HepG2 (cell line): ENCODE measurements around the gene FLYWCH1. TPM values are rescaled to one million over a fixed set of nuclear protein-coding genes. Genes with fewer than 3 reads are reported as not detected.

Source experiments
- ARHGAP35 ChIP-seq: sonication (generic); formaldehyde crosslinking; IDR thresholded peaks from 2 replicates; pipeline ENCODE4 v1.9.0; 2022; ENCODE audit warnings: mild to moderate bottlenecking, inconsistent platforms, moderate library complexity, missing genetic modification reagents, borderline replicate concordance
- DMAP1 ChIP-seq: IDR thresholded peaks from 2 replicates; pipeline ENCODE4 v1.6.1; 2016
- DRAP1 ChIP-seq: IDR thresholded peaks from 2 replicates; pipeline ENCODE4 v1.6.1; 2016; ENCODE audit warnings: missing genetic modification reagents, missing compliant biosample characterization
- HOXA3 ChIP-seq: sonication (generic); formaldehyde crosslinking; IDR thresholded peaks from 2 replicates; pipeline ENCODE4 v1.5.0; 2020; ENCODE audit warnings: missing genetic modification reagents
- JARID2 ChIP-seq: sonication (generic); formaldehyde crosslinking; IDR thresholded peaks from 2 replicates; pipeline ENCODE4 v1.8.1; 2023; ENCODE audit warnings: missing genetic modification reagents, inconsistent platforms; ENCODE audit not compliant: insufficient replicate concordance
- KDM5A ChIP-seq: fragments of 200-600 bp; sonication (generic); IDR thresholded peaks from 2 replicates; pipeline ENCODE4 v1.7.0; 2018; ENCODE audit warnings: antibody characterized with exemption, mild to moderate bottlenecking, low read length, borderline replicate concordance
- MYNN ChIP-seq: sonication (generic); formaldehyde crosslinking; IDR thresholded peaks from 2 replicates; pipeline ENCODE4 v1.4.0; 2020; ENCODE audit warnings: mild to moderate bottlenecking, low read depth, missing genetic modification reagents
- MYPOP ChIP-seq: sonication (generic); formaldehyde crosslinking; IDR thresholded peaks from 2 replicates; pipeline ENCODE4 v1.8.1; 2023; ENCODE audit warnings: mild to moderate bottlenecking, moderate library complexity, missing genetic modification reagents
- NFRKB ChIP-seq: fragments of 450-650 bp; IDR thresholded peaks from 2 replicates; pipeline ENCODE4 v1.6.1; 2017
- PPARG ChIP-seq: conservative IDR thresholded peaks from 2 replicates; pipeline ENCODE4 v1.6.1; 2016; ENCODE audit warnings: missing biosample characterization, missing genetic modification reagents
- RAD21 ChIP-seq: fragments of 450-650 bp; formaldehyde crosslinking; IDR thresholded peaks from 2 replicates; pipeline ENCODE4 v1.5.0; 2020; ENCODE audit warnings: mild to moderate bottlenecking
- RARA ChIP-seq: IDR thresholded peaks from 2 replicates; pipeline ENCODE4 v1.6.1; 2016; ENCODE audit warnings: missing genetic modification reagents, missing compliant biosample characterization
- RELA ChIP-seq: sonication (generic); formaldehyde crosslinking; IDR thresholded peaks from 2 replicates; pipeline ENCODE4 v1.4.0; 2020; ENCODE audit warnings: missing genetic modification reagents
- SRY ChIP-seq: sonication (generic); formaldehyde crosslinking; IDR thresholded peaks from 2 replicates; pipeline ENCODE4 v1.8.0; 2022; ENCODE audit warnings: mild to moderate bottlenecking, missing genetic modification reagents
- YEATS4 ChIP-seq: sonication (generic); formaldehyde crosslinking; IDR thresholded peaks from 2 replicates; pipeline ENCODE4 v1.4.0; 2020; ENCODE audit warnings: missing genetic modification reagents, borderline replicate concordance
- ZFP36L2 ChIP-seq: sonication (generic); formaldehyde crosslinking; IDR thresholded peaks from 2 replicates; pipeline ENCODE4 v1.4.0; 2020; ENCODE audit warnings: missing genetic modification reagents
- ZNF18 ChIP-seq: sonication (generic); formaldehyde crosslinking; IDR thresholded peaks from 2 replicates; pipeline ENCODE4 v1.8.0; 2022; ENCODE audit warnings: mild to moderate bottlenecking, missing genetic modification reagents; ENCODE audit not compliant: insufficient replicate concordance
- ZNF343 ChIP-seq: sonication (generic); formaldehyde crosslinking; IDR thresholded peaks from 2 replicates; pipeline ENCODE4 v1.4.0; 2020; ENCODE audit warnings: mild to moderate bottlenecking, missing genetic modification reagents
- ZNF383 ChIP-seq: sonication (generic); formaldehyde crosslinking; IDR thresholded peaks from 2 replicates; pipeline ENCODE4 v1.4.0; 2020; ENCODE audit warnings: missing genetic modification reagents, mild to moderate bottlenecking, borderline replicate concordance
- ZNF546 ChIP-seq: sonication (generic); formaldehyde crosslinking; conservative IDR thresholded peaks from 2 replicates; pipeline ENCODE4 v1.8.1; 2023; ENCODE audit warnings: mild to moderate bottlenecking, missing genetic modification reagents
- ZNF564 ChIP-seq: sonication (generic); formaldehyde crosslinking; IDR thresholded peaks from 2 replicates; pipeline ENCODE4 v1.8.1; 2023; ENCODE audit warnings: mild to moderate bottlenecking, missing genetic modification reagents
- ZNF7 ChIP-seq: IDR thresholded peaks from 2 replicates; pipeline ENCODE4 v1.6.1; 2016; ENCODE audit warnings: missing biosample characterization, missing genetic modification reagents
- ZNF746 ChIP-seq: sonication (generic); formaldehyde crosslinking; IDR thresholded peaks from 2 replicates; pipeline ENCODE4 v1.8.0; 2022; ENCODE audit warnings: mild to moderate bottlenecking, missing genetic modification reagents
- ZNF772 ChIP-seq: sonication (generic); formaldehyde crosslinking; IDR thresholded peaks from 2 replicates; pipeline ENCODE4 v1.5.0; 2020; ENCODE audit warnings: mild to moderate bottlenecking, missing genetic modification reagents
- ZNF781 ChIP-seq: sonication (generic); formaldehyde crosslinking; IDR thresholded peaks from 2 replicates; pipeline ENCODE4 v1.5.1; 2020; ENCODE audit warnings: borderline replicate concordance, mild to moderate bottlenecking, missing genetic modification reagents; ENCODE audit errors: not compliant biosample characterization
- ZSCAN30 ChIP-seq: sonication (generic); formaldehyde crosslinking; IDR thresholded peaks from 2 replicates; pipeline ENCODE4 v1.5.0; 2020; ENCODE audit warnings: mild to moderate bottlenecking, missing genetic modification reagents
- ZSCAN5A ChIP-seq: sonication (generic); formaldehyde crosslinking; IDR thresholded peaks from 2 replicates; pipeline ENCODE4 v1.8.0; 2022; ENCODE audit warnings: mild to moderate bottlenecking, missing genetic modification reagents, borderline replicate concordance
- polyA plus RNA-seq, 8 experiments: library from polyadenylated mRNA; depleted of rRNA in 3 of 8; stranded (reverse) in 7 of 8; unstranded in 1 of 8; fragments of >200 nt; fragmentation: Illumina TruSeq in 4 of 8; extraction: Trizol in 4 of 8; gene quantifications; 2 replicates each; pipeline versions ENCODE4 v1.2.1 to v1.2.3, GENCODE V29; 2011 to 2016; ENCODE audit warnings: low read depth in 4 of 8, missing spikeins in 1 of 8, mixed read lengths in 1 of 8; ENCODE audit not compliant: insufficient read depth in 1 of 8
- total RNA-seq, 5 experiments: library from RNA; depleted of rRNA; stranded (reverse); fragments of >200 nt; fragmentation: Illumina TruSeq; extraction: Trizol; gene quantifications; 2 replicates each; pipeline ENCODE4 v1.2.3, GENCODE V29; 2016; ENCODE audit warnings: low read depth in 1 of 5

Gene FLYWCH1
- total and polyA plus RNA-seq, 2 of the 13 experiments (the other 11 are each of a cell fraction or from before 2014, with no cell fraction given), result 7.3 to 12.4 TPM

- TF ChIP-seq ZNF546 (CRISPR knock-in tag), result no peak
- 0 out of 2 replicates have a peak, but pooled peaks have one; percentile 10 for TF ChIP-seq ZNF383 (CRISPR knock-in tag)
- 0 out of 2 replicates have a peak, but pooled peaks have one; percentile 21 for TF ChIP-seq SRY (CRISPR knock-in tag)
- TF ChIP-seq KDM5A, result no peak
- no peak for TF ChIP-seq ZFP36L2 (CRISPR knock-in tag)
- no peak for TF ChIP-seq MYNN (CRISPR knock-in tag)
- TF ChIP-seq ZNF7 (CRISPR knock-in tag), result 0 out of 2 replicates have a peak, but pooled peaks have one; percentile 37
- TF ChIP-seq PPARG (CRISPR knock-in tag), result 0 out of 2 replicates have a peak, but pooled peaks have one; percentile 18
- TF ChIP-seq MYPOP (CRISPR knock-in tag), result 0 out of 2 replicates have a peak, but pooled peaks have one; percentile 56
- TF ChIP-seq ZSCAN30, result no peak
- TF ChIP-seq DRAP1 (CRISPR knock-in tag), result peak; percentile 68
- peak; percentile 32 for TF ChIP-seq ZNF781 (CRISPR knock-in tag)
- TF ChIP-seq JARID2, result peak; percentile 65
- TF ChIP-seq ZNF772, result 0 out of 2 replicates have a peak, but pooled peaks have one; percentile 24
- TF ChIP-seq HOXA3 (CRISPR knock-in tag), result peak; percentile 60; the same call in 1 of the 2 replicates
- peak; percentile 75 for TF ChIP-seq ZNF18
- TF ChIP-seq YEATS4 (CRISPR knock-in tag), result peak; percentile 48; the same call in 1 of the 2 replicates
- TF ChIP-seq ZNF564 (CRISPR knock-in tag), result no peak
- no peak for TF ChIP-seq ZSCAN5A (CRISPR knock-in tag)
- TF ChIP-seq ZNF746 (CRISPR knock-in tag), result peak; percentile 26; the same call in 1 of the 2 replicates
- no peak for TF ChIP-seq ZNF343 (CRISPR knock-in tag)
- no peak for TF ChIP-seq RELA (CRISPR knock-in tag)
- TF ChIP-seq ARHGAP35, result 0 out of 2 replicates have a peak, but pooled peaks have one; percentile 17
- TF ChIP-seq RAD21 (CRISPR knock-in tag), result no peak
- TF ChIP-seq DMAP1 (CRISPR knock-in tag), result peak; percentile 41; the same call in 1 of the 2 replicates
- no peak for TF ChIP-seq NFRKB
- TF ChIP-seq RARA (CRISPR knock-in tag), result peak; percentile 39
These were observed 69.6 kb downstream of the FLYWCH1 start (continued) for GRCh38 chr16:2981177-2981898.
